ENCODE measurements around the gene STON2.
"Not testable (repeated sequence)": the region's sequence is repeated elsewhere in the genome, so short reads cannot be mapped to it uniquely, and the experiment has no call there.

GRCh38 chr14:81380009-81380408 is 20.1 kb downstream of the STON2 start:
- not testable (repeated sequence) for TF ChIP-seq SMC3 (IDR thresholded peaks at IDR 0.05); ZC3H11A (IDR thresholded peaks at IDR 0.05); CTCF (IDR thresholded peaks at IDR 0.05); NFE2L2 (conservative IDR thresholded peaks at IDR 0.05; ENCODE audit: low read length); PBX3 (IDR thresholded peaks at IDR 0.05); KDM5A (IDR thresholded peaks at IDR 0.05); EP300 (IDR thresholded peaks at IDR 0.05); JUN (IDR thresholded peaks at IDR 0.05); FOSL2 (IDR thresholded peaks at IDR 0.05); FOSL2 (CRISPR knock-in tag; IDR thresholded peaks at IDR 0.05); E2F6 (IDR thresholded peaks at IDR 0.05; ENCODE audit: borderline replicate concordance, low read depth); RAD21 (conservative IDR thresholded peaks at IDR 0.05 in 1 of 2, IDR thresholded peaks at IDR 0.05 in 1 of 2); NR3C1 (IDR thresholded peaks at IDR 0.05); RFX5 (IDR thresholded peaks at IDR 0.05)
- TF ChIP-seq, protein P1, sequence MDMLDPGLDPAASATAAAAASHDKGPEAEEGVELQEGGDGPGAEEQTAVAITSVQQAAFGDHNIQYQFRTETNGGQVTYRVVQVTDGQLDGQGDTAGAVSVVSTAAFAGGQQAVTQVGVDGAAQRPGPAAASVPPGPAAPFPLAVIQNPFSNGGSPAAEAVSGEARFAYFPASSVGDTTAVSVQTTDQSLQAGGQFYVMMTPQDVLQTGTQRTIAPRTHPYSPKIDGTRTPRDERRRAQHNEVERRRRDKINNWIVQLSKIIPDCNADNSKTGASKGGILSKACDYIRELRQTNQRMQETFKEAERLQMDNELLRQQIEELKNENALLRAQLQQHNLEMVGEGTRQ (IDR thresholded peaks at IDR 0.05): not testable (repeated sequence)

Data from A549 (cell line).